GM21723 (cell line): Measurements from ENCODE around the gene MC5R.

ENCODE experiments used
- ATAC-seq: cut with Tn5 transposase; IDR thresholded peaks from one replicate; pipeline ENCODE4 v1.9.1; 2021; ENCODE audit warnings: mild to moderate bottlenecking, moderate library complexity; ENCODE audit not compliant: unreplicated experiment

The MC5R gene

GRCh38 chr18:13823707-13824395 lies at the start of gene MC5R:
MC5R (plus strand) TSS chr18:13824149; CDS start chr18:13825766, 1,617 bp downstream.
- peak; percentile 95 for ATAC-seq

GRCh38 chr18:13775058-13775457 lies 48.9 kb upstream of the MC5R start:
- ATAC-seq = no peak

DNA sequence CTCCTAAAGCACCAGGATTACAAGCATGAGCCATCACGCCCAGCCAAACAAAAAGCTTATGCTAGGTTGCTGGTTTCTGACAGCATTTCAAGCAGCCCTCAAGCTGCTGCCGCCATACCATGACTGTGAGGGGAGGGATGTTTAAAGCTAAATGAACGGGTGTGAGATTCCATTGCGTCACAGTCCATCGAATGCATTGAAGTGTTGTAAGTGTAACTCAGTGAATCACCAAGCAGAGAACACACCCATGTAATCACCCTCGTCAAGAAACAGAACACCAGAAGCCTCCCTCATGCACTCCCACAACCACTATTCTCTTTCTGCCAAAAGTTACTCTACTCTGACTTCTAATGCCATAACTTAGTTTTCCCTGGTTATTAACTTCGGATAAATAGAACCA lies 32.8 kb upstream of the MC5R start:
- no peak for ATAC-seq

GRCh38 chr18:13793819-13794218 lies 30.1 kb upstream of the MC5R start:
- no peak for ATAC-seq

DNA sequence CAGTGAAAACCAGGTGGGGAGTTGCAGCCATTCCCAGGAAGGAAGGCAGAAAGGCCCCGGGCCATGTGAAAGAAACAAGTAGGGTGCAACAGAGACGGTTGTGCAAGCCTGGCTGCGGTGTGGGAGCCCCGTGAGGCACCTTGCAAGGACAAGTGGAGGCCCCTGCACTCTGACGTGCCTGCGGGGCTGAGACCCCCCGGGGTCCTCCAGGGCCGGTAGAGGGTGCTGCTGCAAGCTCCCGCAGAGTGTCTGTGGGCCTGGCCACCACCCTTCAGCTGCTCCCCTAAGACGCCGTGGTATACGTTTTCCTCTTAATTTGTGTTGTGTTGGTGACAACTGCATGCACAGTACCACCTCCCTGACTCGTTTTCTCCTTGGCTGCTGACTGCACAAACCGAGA lies 27.4 kb upstream of the MC5R start:
- ATAC-seq = no peak

GRCh38 chr18:13797157-13797611 lies 26.8 kb upstream of the MC5R start:
- no peak for ATAC-seq

GRCh38 chr18:13799396-13799795 lies 24.6 kb upstream of the MC5R start:
- ATAC-seq = no peak

DNA sequence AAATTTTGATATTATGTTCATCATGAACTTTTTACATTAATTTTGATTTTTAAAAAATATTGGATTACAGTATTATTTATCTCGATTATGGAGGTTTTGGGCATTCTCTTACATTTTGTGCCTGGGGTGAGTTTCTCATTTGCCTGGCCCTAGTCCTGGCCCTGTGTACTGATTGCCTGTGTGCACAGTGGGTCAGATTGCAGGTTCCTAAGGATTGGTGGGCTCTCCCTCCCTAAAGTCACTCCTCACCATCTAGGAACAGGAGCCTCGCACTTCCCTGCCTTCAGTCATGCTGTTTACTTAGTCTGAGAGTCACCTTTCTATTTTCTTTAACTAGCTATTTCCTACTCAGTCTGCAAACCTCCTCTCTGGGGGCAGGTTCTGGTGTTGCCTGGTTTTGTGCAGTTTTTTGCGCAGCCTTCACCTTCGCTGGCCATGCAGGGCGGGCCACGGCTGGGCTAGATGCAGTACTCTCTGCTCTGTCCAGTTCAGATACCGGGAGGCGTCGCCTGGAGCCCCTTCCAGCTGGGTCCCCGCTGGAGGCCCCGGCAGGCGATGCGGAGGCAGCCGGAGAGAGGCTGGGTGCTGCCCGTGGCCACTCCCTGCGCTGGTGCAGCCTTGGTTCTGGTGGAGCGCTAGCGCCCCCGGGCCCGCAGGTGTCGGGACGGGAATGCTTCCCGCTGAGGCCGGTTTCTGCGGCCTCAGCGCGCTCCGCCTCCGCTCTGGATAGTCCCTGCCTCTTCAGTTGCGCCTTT lies 23.3 kb upstream of the MC5R start:
- ATAC-seq = peak; percentile 66

GRCh38 chr18:13801260-13801601 lies 22.7 kb upstream of the MC5R start:
- no peak for ATAC-seq

DNA sequence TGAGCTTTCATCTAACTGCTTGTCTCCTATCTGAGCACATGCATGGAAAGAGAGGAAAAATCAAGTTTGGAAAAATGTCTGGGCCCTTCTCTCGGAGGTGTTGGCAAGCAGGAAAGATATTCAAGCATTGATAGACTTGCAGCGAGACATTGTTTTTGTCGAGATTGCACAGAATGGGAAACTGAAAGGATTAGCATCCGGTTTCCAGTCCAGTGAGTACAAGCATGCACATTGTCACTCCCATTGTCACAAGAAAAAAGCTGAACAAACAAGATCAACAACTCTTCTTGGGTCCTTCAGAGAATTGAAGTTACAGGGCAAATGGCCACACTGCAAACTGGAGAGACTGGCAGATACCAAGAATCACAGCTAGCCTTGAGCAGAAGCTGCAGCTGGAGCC lies 19.6 kb upstream of the MC5R start:
- no peak for ATAC-seq

GRCh38 chr18:13808294-13809042 lies 15.5 kb upstream of the MC5R start:
- ATAC-seq = no peak

- ATAC-seq = no peak
Observed at GRCh38 chr18:13809043-13809430, 14.9 kb upstream of the MC5R start.

DNA sequence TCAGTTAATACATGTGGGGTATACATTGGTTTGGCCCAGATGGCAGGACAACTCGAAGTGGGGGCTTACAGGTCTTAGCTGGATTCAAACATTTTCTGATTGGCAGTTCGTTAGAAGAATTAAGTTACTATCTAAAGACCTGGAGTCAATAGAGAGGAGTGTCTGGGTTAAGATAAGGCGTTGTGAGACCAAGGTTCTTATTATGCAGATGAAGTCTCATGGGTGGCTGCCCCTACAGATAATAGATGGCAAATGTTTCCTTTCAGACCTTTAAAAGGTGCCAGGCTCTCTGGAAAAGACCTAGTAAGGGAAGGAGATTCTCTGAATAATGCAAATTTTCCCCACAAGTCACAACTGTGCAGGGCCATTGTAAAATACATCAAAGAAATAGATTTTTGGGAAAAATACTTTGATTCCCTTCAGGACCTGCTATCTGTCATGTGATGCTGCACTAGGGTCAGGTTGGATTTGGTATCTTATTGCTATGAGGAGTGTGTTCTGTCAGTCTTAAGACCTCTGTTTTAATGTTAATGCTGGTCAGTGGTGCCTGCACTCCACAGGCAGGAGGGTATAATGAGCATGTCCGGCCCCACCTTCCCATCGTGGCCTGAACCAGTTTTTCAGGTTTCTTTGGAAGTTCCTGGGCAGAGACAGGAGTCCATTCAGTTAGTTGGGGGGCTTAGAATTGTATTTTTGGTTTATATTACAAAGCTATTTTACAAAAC lies 14.3 kb upstream of the MC5R start:
- no peak for ATAC-seq

DNA sequence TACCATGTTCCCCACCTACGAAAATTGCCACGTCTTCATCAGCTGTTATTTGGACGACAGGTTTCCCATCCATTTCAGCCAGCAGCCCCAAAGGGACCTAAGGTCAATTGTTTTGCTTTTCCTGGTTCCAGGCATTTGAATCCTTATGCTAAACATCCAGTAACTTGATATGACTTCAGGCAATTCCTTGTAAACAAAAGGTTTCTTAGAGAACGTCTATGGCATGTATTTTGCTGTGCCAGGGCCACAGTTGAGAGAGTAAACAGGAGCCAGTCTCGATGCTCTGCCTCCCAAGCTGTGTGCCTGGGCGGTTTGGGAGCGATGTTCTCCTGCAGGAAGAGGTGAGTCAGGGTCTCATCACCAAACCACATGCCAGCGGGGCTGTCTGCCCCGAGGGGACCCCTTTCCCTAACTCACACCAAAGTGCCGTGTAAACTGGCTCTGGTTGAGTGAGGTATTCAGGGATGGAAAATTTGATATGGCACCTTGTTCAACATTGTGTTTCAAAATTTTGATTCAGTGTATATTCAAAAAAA lies 12.9 kb upstream of the MC5R start:
- no peak for ATAC-seq

DNA sequence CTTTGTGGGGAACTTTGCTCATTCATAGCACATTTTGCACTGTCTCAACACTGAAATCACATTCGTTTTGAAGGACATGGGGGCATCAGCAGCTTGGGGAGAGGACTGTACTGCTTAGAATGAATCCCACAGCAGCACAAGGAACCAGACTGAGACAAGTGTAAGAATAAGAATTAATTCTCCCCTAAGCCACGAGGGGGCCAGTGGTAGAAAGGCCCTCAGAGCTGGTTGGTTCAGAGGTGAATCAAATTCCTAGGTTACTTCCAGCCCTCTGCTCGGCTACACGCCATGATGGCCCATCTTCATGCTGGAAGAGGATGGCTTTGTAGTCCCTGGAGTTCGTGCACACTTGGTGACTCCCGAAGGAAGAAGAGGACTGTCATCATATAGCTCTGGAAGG lies 12.0 kb upstream of the MC5R start:
- ATAC-seq = no peak

DNA sequence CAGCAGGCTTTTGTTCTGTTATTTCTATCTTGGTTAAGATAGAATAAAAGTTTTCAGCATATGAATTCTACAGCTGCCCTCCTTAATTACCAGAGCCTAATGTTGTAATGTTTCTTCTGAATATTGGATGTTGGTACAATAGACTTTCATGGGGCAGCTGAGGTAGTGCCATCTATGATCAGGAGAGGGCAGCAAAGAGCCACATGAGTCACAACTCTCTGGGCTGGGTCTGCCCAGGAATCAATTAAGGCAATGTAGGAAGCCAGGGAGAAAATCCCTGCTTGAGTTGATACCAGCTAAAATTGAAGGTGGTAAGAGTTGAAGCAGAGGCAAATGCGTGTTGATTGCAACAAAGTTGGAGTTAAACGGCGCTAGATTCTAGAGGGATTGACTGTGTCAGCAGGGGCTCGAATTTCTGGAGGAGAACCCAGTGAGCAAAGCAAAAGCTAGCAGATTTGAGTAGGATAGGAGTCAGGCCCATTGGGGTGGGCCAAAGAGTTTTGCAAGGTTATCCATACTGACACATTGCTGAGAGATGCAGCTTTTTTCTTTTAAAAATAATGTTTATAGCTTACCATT lies 10.6 kb upstream of the MC5R start:
- ATAC-seq = peak; percentile 94

GRCh38 chr18:13826209-13826608 lies 2.3 kb downstream of the MC5R start:
- ATAC-seq = no peak

GRCh38 chr18:13831864-13832508 lies 8.0 kb downstream of the MC5R start:
- ATAC-seq = no peak

DNA sequence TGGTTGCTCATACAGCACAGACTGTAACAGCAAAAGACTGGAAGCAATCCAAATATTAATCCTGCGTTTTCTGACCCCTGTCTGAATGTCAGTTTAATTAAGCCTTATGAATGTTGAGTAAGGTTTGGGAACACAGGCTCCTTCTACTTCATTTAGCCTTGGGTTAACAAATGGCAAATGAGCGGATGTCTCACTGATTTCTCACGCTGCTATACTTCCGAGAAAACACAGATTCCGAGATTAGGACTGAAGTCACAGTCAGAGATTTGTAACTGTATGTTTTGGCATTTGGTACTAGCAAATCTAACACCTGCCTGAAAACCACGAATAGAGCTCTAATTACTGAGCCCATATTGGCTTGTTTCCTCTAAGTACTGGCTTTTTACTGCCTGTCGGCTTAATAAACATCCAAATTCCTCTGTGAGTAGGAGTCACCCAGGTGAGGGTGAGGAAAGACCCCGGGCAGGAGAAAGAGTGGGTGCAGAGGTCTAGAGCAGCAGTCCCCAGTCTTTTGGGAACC lies 10.6 kb downstream of the MC5R start:
- no peak for ATAC-seq

- no peak for ATAC-seq
Observed at GRCh38 chr18:13835202-13835601, 11.3 kb downstream of the MC5R start.
